HEK293T (cell line): Measurements from ENCODE around the gene USP4.
"Not testable (repeated sequence)": the region's sequence is repeated elsewhere in the genome, so short reads cannot be mapped to it uniquely, and the experiment has no call there.

Experiments
- CTCF ChIA-PET: fragments of 350-600 bp; formaldehyde crosslinking; extraction: SDS; loops from one replicate; lab custom pipeline; 2021; ENCODE audit warnings: antibody characterized with exemption, inconsistent platforms; lab: Yijun Ruan, JAX
- POLR2A ChIA-PET: fragments of 350-600 bp; formaldehyde crosslinking; extraction: SDS; loops from one replicate; lab custom pipeline; 2020; ENCODE audit warnings: antibody characterized with exemption, inconsistent platforms; lab: Yijun Ruan, JAX
- DNase-seq: peaks from one replicate; pipeline ENCODE4 v3.0.0; 2012; ENCODE audit warnings: mixed read lengths; ENCODE audit errors: extremely low spot score
- ARNT ChIP-seq: fragments of 450-650 bp; IDR thresholded peaks from 2 replicates; pipeline ENCODE4 v1.6.1; 2017; ENCODE audit warnings: mild to moderate bottlenecking
- CTBP1 ChIP-seq: fragments of 450-650 bp; IDR thresholded peaks from 2 replicates; pipeline ENCODE4 v1.6.1; 2016; ENCODE audit warnings: borderline replicate concordance
- ELF4 ChIP-seq: fragments of 450-650 bp; IDR thresholded peaks from 2 replicates; pipeline ENCODE4 v1.6.1; 2017; ENCODE audit warnings: antibody characterized with exemption
- FOXA1 ChIP-seq: fragments of 450-650 bp; IDR thresholded peaks from 2 replicates; pipeline ENCODE4 v1.6.1; 2016; ENCODE audit warnings: mild to moderate bottlenecking
- FOXK2 ChIP-seq: fragments of 450-650 bp; IDR thresholded peaks from 2 replicates; pipeline ENCODE4 v1.6.1; 2016; ENCODE audit warnings: mild to moderate bottlenecking
- FOXM1 ChIP-seq: fragments of 450-650 bp; IDR thresholded peaks from 2 replicates; pipeline ENCODE4 v1.6.1; 2017; ENCODE audit warnings: mild to moderate bottlenecking, borderline replicate concordance
- HDGF ChIP-seq: fragments of 450-650 bp; IDR thresholded peaks from 2 replicates; pipeline ENCODE4 v1.6.1; 2017; ENCODE audit warnings: antibody characterized with exemption, borderline replicate concordance
- L3MBTL2 ChIP-seq: fragments of 450-650 bp; conservative IDR thresholded peaks from 2 replicates; pipeline ENCODE4 v1.6.1; 2016; ENCODE audit warnings: mild to moderate bottlenecking
- LEF1 ChIP-seq: fragments of 450-650 bp; IDR thresholded peaks from 2 replicates; pipeline ENCODE4 v1.6.1; 2017; ENCODE audit warnings: mild to moderate bottlenecking, borderline replicate concordance
- NFRKB ChIP-seq: fragments of 450-650 bp; IDR thresholded peaks from 2 replicates; pipeline ENCODE4 v1.6.1; 2016; ENCODE audit warnings: mild to moderate bottlenecking, moderate library complexity
- SP1 ChIP-seq: fragments of 450-650 bp; IDR thresholded peaks from 2 replicates; pipeline ENCODE4 v1.6.1; 2017
- SUZ12 ChIP-seq: fragments of 450-650 bp; IDR thresholded peaks from 2 replicates; pipeline ENCODE4 v1.6.1; 2016; ENCODE audit warnings: mild to moderate bottlenecking
- TARDBP ChIP-seq: fragments of 450-650 bp; IDR thresholded peaks from 2 replicates; pipeline ENCODE4 v1.6.1; 2016
- ZNF384 ChIP-seq: fragments of 450-650 bp; IDR thresholded peaks from 2 replicates; pipeline ENCODE4 v1.6.1; 2016

USP4 gene

GRCh38 chr3:49248840-49249227 lies 91.0 kb downstream of the USP4 start:
- POLR2A ChIA-PET, result no interaction called here
- TF ChIP-seq L3MBTL2, result no peak
- CTCF ChIA-PET, result no interaction called here
- DNase-seq, result no peak

GRCh38 chr3:49244581-49245205 lies 95.2 kb downstream of the USP4 start:
- DNase-seq, result no peak
- TF ChIP-seq HDGF (no peak), FOXM1 (no peak), CTBP1 (no peak), NFRKB (no peak), FOXA1 (no peak)
- CTCF ChIA-PET, result no interaction called here
- POLR2A ChIA-PET, result no interaction called here

GRCh38 chr3:49240091-49240490 lies 99.8 kb downstream of the USP4 start:
- POLR2A ChIA-PET, DNase-seq, CTCF ChIA-PET: not testable (repeated sequence)

- DNase-seq, result no peak
- ChIA-PET POLR2A (no interaction called here), CTCF (no interaction called here)
- TF ChIP-seq ELF4 (0 out of 2 replicates have a peak, but pooled peaks have one; percentile 7), FOXA1 (no peak)
Measured at GRCh38 chr3:49238274-49239127, 101.4 kb downstream of the USP4 start.

GRCh38 chr3:49237344-49237743 lies 102.5 kb downstream of the USP4 start:
- CTCF ChIA-PET, result no interaction called here
- POLR2A ChIA-PET, result no interaction called here
- TF ChIP-seq CTBP1 (no peak), FOXK2 (no peak), NFRKB (no peak), ARNT (no peak), ZNF384 (no peak), SP1 (no peak), SUZ12 (no peak), L3MBTL2 (no peak), LEF1 (no peak), FOXA1 (no peak)
- no peak for DNase-seq

- ChIA-PET POLR2A (no interaction called here), CTCF (no interaction called here)
- TF ChIP-seq TARDBP, result no peak
- TF ChIP-seq FOXA1, result no peak
- no peak for TF ChIP-seq HDGF
- no peak for TF ChIP-seq ELF4
- no peak for TF ChIP-seq FOXK2
- TF ChIP-seq L3MBTL2, result no peak
- TF ChIP-seq FOXM1, result no peak
- TF ChIP-seq SUZ12, result no peak
- DNase-seq, result no peak
Measured at GRCh38 chr3:49236226-49236625, 103.6 kb downstream of the USP4 start.

GRCh38 chr3:49228817-49229216 lies 111.0 kb downstream of the USP4 start:
- DNase-seq, CTCF ChIA-PET, POLR2A ChIA-PET: not testable (repeated sequence)
